IPS-18c (cell line): ENCODE measurements around the gene TXLNB.
"Not testable (repeated sequence)": the region's sequence is repeated elsewhere in the genome, so short reads cannot be mapped to it uniquely, and the experiment has no call there.

Experiments
- H3K4me3 ChIP-seq: 2 replicates; pipeline ENCODE4 v1.7.0; 2013; ENCODE audit warnings: low read depth, mild to moderate bottlenecking, low read length, moderate library complexity; ENCODE audit not compliant: insufficient read depth
- H3K9me3 ChIP-seq: one replicate; pipeline ENCODE4 v1.6.1; 2013; ENCODE audit warnings: mild to moderate bottlenecking, low read length, moderate library complexity; ENCODE audit not compliant: control insufficient read depth, insufficient read depth

TXLNB gene

GRCh38 chr6:139286438-139286837, 5.4 kb downstream of the TXLNB start:
- not testable (repeated sequence) for H3K9me3 ChIP-seq, H3K4me3 ChIP-seq

GRCh38 chr6:139285590-139285989, 6.2 kb downstream of the TXLNB start:
- no peak overlapping the region for H3K4me3 ChIP-seq
- H3K9me3 ChIP-seq = no peaks in the 10 kb centered on the region

GRCh38 chr6:139284789-139285188, 7.0 kb downstream of the TXLNB start:
- no peaks in the 10 kb centered on the region for H3K9me3 ChIP-seq
- H3K4me3 ChIP-seq = no peak overlapping the region

GRCh38 chr6:139282684-139283083, 9.1 kb downstream of the TXLNB start:
- no peak overlapping the region for H3K4me3 ChIP-seq
- no peaks in the 10 kb centered on the region for H3K9me3 ChIP-seq

- Histone ChIP-seq H3K4me3 (no peak overlapping the region), H3K9me3 (no peaks in the 10 kb centered on the region)
Measured at GRCh38 chr6:139278190-139278589, 13.6 kb downstream of the TXLNB start.

- H3K9me3 ChIP-seq = no peaks in the 10 kb centered on the region
Measured at GRCh38 chr6:139277587-139277986, 14.2 kb downstream of the TXLNB start.

GRCh38 chr6:139277161-139277560, 14.6 kb downstream of the TXLNB start:
- Histone ChIP-seq H3K9me3 (no peaks in the 10 kb centered on the region), H3K4me3 (no peak overlapping the region)

More at GRCh38 chr6:139277587-139277986, 14.2 kb downstream of the TXLNB start:
- H3K4me3 ChIP-seq = no peak overlapping the region

- Histone ChIP-seq H3K9me3 (no peaks in the 10 kb centered on the region), H3K4me3 (no peak overlapping the region)
Measured at GRCh38 chr6:139275279-139276055, 16.3 kb downstream of the TXLNB start.

GRCh38 chr6:139271056-139271455, 20.7 kb downstream of the TXLNB start:
- H3K4me3 ChIP-seq = no peak overlapping the region
- no peaks in the 10 kb centered on the region for H3K9me3 ChIP-seq

- H3K4me3 ChIP-seq = no peak overlapping the region
Measured at GRCh38 chr6:139270249-139270648, 21.5 kb downstream of the TXLNB start.

GRCh38 chr6:139265512-139266190, 26.1 kb downstream of the TXLNB start:
- Histone ChIP-seq H3K9me3 (no peaks in the 10 kb centered on the region), H3K4me3 (no peak overlapping the region)

More at GRCh38 chr6:139270249-139270648, 21.5 kb downstream of the TXLNB start:
- no peaks in the 10 kb centered on the region for H3K9me3 ChIP-seq

GRCh38 chr6:139262519-139263300, 29.1 kb downstream of the TXLNB start:
- H3K9me3 ChIP-seq = no peaks in the 10 kb centered on the region
- H3K4me3 ChIP-seq = no peak overlapping the region

GRCh38 chr6:139257821-139258398, 33.9 kb downstream of the TXLNB start:
- H3K4me3 ChIP-seq = no peak overlapping the region
- no peaks in the 10 kb centered on the region for H3K9me3 ChIP-seq

GRCh38 chr6:139257291-139257690, 34.5 kb downstream of the TXLNB start:
- Histone ChIP-seq H3K4me3 (no peak overlapping the region), H3K9me3 (no peaks in the 10 kb centered on the region)

GRCh38 chr6:139256087-139256486, 35.7 kb downstream of the TXLNB start:
- no peaks in the 10 kb centered on the region for H3K9me3 ChIP-seq
- no peak overlapping the region for H3K4me3 ChIP-seq

- Histone ChIP-seq H3K4me3 (no peak overlapping the region), H3K9me3 (no peaks in the 10 kb centered on the region)
Measured at GRCh38 chr6:139254196-139254595, 37.6 kb downstream of the TXLNB start.

GRCh38 chr6:139253656-139254055, 38.1 kb downstream of the TXLNB start:
- Histone ChIP-seq H3K9me3 (no peaks in the 10 kb centered on the region), H3K4me3 (no peak overlapping the region)
